ENCODE results near the gene BNIP3.
A peak's percentile ranks its signal among the peaks of the same experiment; 100 is the strongest.

BNIP3 gene

GRCh38 chr10:131983780-131984179 lies 2.1 kb upstream of the BNIP3 start:
- peaks cover 0 to 12% (median 0%) of the 10 kb centered on the region in 11 experiments; a peak in 5 of 22 replicates for H3K36me3 ChIP-seq
- H3K27me3 ChIP-seq, result no peaks in the 10 kb centered on the region
- H3K9me3 ChIP-seq (replicated peaks in 1 of 11), result peaks cover 8 to 32% (median 24%) of the 10 kb centered on the region in 11 experiments; a peak in 21 of 22 replicates
- no peak overlapping the region for H3K9ac ChIP-seq
- no peak overlapping the region for H3K27ac ChIP-seq
- H3K4me1 ChIP-seq, result peaks cover 22 to 36% (median 32%) of the 10 kb centered on the region in 10 experiments
- TF ChIP-seq Cebpa-rat (IDR thresholded peaks at IDR 0.05), result no peak
- peaks cover 17 to 29% (median 22%) of the 10 kb centered on the region in 11 experiments; a peak in 21 of 22 replicates for H4K20me1 ChIP-seq
- H3K4me2 ChIP-seq, result peak overlapping the region in 4 of 11 experiments; percentile 87 to 95 (median 92); a peak in 7 of 22 replicates
- H3K4me3 ChIP-seq, result no peak overlapping the region

GRCh38 chr10:131982796-131983195 lies 1.1 kb upstream of the BNIP3 start:
- Histone ChIP-seq H4K20me1 (peaks cover 27 to 39% (median 32%) of the 10 kb centered on the region in 11 experiments; a peak in 21 of 22 replicates), H3K4me1 (peaks cover 32 to 46% (median 42%) of the 10 kb centered on the region in 10 experiments), H3K4me3 (peak overlapping the region; percentile 82 to 96 (median 90)), H3K4me2 (peak overlapping the region; percentile 83 to 98 (median 93)), H3K27me3 (no peaks in the 10 kb centered on the region), H3K9ac (peak overlapping the region; percentile 82 to 93 (median 86)), H3K27ac (peak overlapping the region in 10 of 11 experiments; percentile 69 to 88 (median 82); a peak in 19 of 22 replicates), H3K36me3 (peaks cover 0 to 16% (median 1%) of the 10 kb centered on the region in 11 experiments; a peak in 12 of 22 replicates), H3K9me3 (replicated peaks in 1 of 11) (peaks cover 8 to 32% (median 24%) of the 10 kb centered on the region in 11 experiments; a peak in 21 of 22 replicates)
- TF ChIP-seq Cebpa-rat (IDR thresholded peaks at IDR 0.05), result no peak

- Histone ChIP-seq H4K20me1 (peaks cover 32 to 44% (median 37%) of the 10 kb centered on the region in 11 experiments; a peak in 21 of 22 replicates), H3K9ac (peak overlapping the region; percentile 82 to 93 (median 86)), H3K4me1 (peaks cover 37 to 51% (median 47%) of the 10 kb centered on the region in 10 experiments), H3K4me3 (peak overlapping the region; percentile 82 to 96 (median 90)), H3K36me3 (peaks cover 0 to 21% (median 6%) of the 10 kb centered on the region in 11 experiments; a peak in 13 of 22 replicates), H3K4me2 (peak overlapping the region; percentile 83 to 98 (median 93)), H3K9me3 (replicated peaks in 1 of 11) (peaks cover 7 to 31% (median 23%) of the 10 kb centered on the region in 11 experiments; a peak in 21 of 22 replicates), H3K27ac (peak overlapping the region; percentile 69 to 88 (median 81)), H3K27me3 (no peaks in the 10 kb centered on the region)
- TF ChIP-seq Cebpa-rat (IDR thresholded peaks at IDR 0.05), result no peak
These were observed 548 bp upstream of the BNIP3 start for GRCh38 chr10:131982185-131982756.

GRCh38 chr10:131980761-131981428 lies 828 bp downstream of the BNIP3 start:
- H3K4me1 ChIP-seq, result peaks cover 51 to 65% (median 61%) of the 10 kb centered on the region in 10 experiments

GRCh38 chr10:131980321-131980720 lies 1.4 kb downstream of the BNIP3 start:
- H3K4me1 ChIP-seq, result peaks cover 57 to 71% (median 66%) of the 10 kb centered on the region in 10 experiments
- peak overlapping the region; percentile 82 to 96 (median 90) for H3K4me3 ChIP-seq
- H3K9ac ChIP-seq, result peak overlapping the region; percentile 82 to 93 (median 86)
- H4K20me1 ChIP-seq, result peaks cover 48 to 63% (median 57%) of the 10 kb centered on the region in 11 experiments
- H3K4me2 ChIP-seq, result peak overlapping the region; percentile 90 to 99 (median 97)
- H3K36me3 ChIP-seq, result peaks cover 0 to 28% (median 7%) of the 10 kb centered on the region in 11 experiments; a peak in 12 of 22 replicates
- H3K27ac ChIP-seq, result peak overlapping the region in 8 of 11 experiments; percentile 67 to 88 (median 79); a peak in 12 of 22 replicates
- no peak for TF ChIP-seq Cebpa-rat (IDR thresholded peaks at IDR 0.05)
- H3K27me3 ChIP-seq, result no peaks in the 10 kb centered on the region
- H3K9me3 ChIP-seq (replicated peaks in 1 of 11), result peaks cover 0 to 12% (median 3%) of the 10 kb centered on the region in 11 experiments; a peak in 10 of 22 replicates

More at GRCh38 chr10:131980761-131981428, 828 bp downstream of the BNIP3 start:
- H3K9ac ChIP-seq, result peak overlapping the region; percentile 82 to 93 (median 86)
- H3K27ac ChIP-seq, result peak overlapping the region; percentile 67 to 88 (median 80)
- peaks cover 43 to 58% (median 51%) of the 10 kb centered on the region in 11 experiments for H4K20me1 ChIP-seq
- H3K9me3 ChIP-seq (replicated peaks in 1 of 11), result peaks cover 0 to 17% (median 9%) of the 10 kb centered on the region in 11 experiments; a peak in 16 of 22 replicates
- H3K36me3 ChIP-seq, result peaks cover 0 to 23% (median 7%) of the 10 kb centered on the region in 11 experiments; a peak in 13 of 22 replicates
- H3K4me3 ChIP-seq, result peak overlapping the region; percentile 82 to 96 (median 90)
- no peaks in the 10 kb centered on the region for H3K27me3 ChIP-seq
- TF ChIP-seq Cebpa-rat (IDR thresholded peaks at IDR 0.05), result no peak
- peak overlapping the region; percentile 90 to 99 (median 97) for H3K4me2 ChIP-seq

GRCh38 chr10:131979821-131980270 lies 1.9 kb downstream of the BNIP3 start:
- Histone ChIP-seq H3K4me1 (peaks cover 62 to 76% (median 71%) of the 10 kb centered on the region in 10 experiments), H3K36me3 (peaks cover 0 to 28% (median 7%) of the 10 kb centered on the region in 11 experiments; a peak in 12 of 22 replicates), H3K4me3 (peak overlapping the region; percentile 82 to 96 (median 90)), H3K9me3 (replicated peaks in 1 of 11) (peaks cover 0 to 7% (median 0%) of the 10 kb centered on the region in 11 experiments; a peak in 4 of 22 replicates), H3K27me3 (no peaks in the 10 kb centered on the region), H3K9ac (peak overlapping the region; percentile 34 to 93 (median 86); a peak in 17 of 22 replicates), H4K20me1 (peaks cover 53 to 68% (median 61%) of the 10 kb centered on the region in 11 experiments), H3K27ac (peak overlapping the region in 9 of 11 experiments; percentile 4 to 88 (median 67); a peak in 13 of 22 replicates), H3K4me2 (peak overlapping the region; percentile 90 to 99 (median 97))
- no peak for TF ChIP-seq Cebpa-rat (IDR thresholded peaks at IDR 0.05)

GRCh38 chr10:131979336-131979735 lies 2.4 kb downstream of the BNIP3 start:
- Histone ChIP-seq H3K9ac (peak overlapping the region; percentile 34 to 93 (median 86); a peak in 17 of 22 replicates), H3K4me3 (peak overlapping the region in 8 of 10 experiments; percentile 82 to 96 (median 86); a peak in 12 of 20 replicates), H3K9me3 (replicated peaks in 1 of 11) (peaks cover 0 to 2% (median 0%) of the 10 kb centered on the region in 11 experiments; a peak in 2 of 22 replicates), H3K4me1 (peaks cover 67 to 81% (median 76%) of the 10 kb centered on the region in 10 experiments), H3K27me3 (no peaks in the 10 kb centered on the region), H4K20me1 (peaks cover 58 to 73% (median 66%) of the 10 kb centered on the region in 11 experiments), H3K27ac (peak overlapping the region in 8 of 11 experiments; percentile 4 to 88 (median 71); a peak in 12 of 22 replicates), H3K4me2 (peak overlapping the region; percentile 90 to 99 (median 97)), H3K36me3 (peaks cover 0 to 33% (median 7%) of the 10 kb centered on the region in 11 experiments; a peak in 12 of 22 replicates)
- TF ChIP-seq Cebpa-rat (IDR thresholded peaks at IDR 0.05), result no peak

GRCh38 chr10:131978851-131979250 lies 2.9 kb downstream of the BNIP3 start:
- Histone ChIP-seq H3K9ac (peak overlapping the region in 9 of 11 experiments; percentile 0 to 91 (median 86); a peak in 13 of 22 replicates), H3K27ac (peak overlapping the region in 4 of 11 experiments; percentile 67 to 82 (median 78); a peak in 6 of 22 replicates), H3K9me3 (replicated peaks in 1 of 11) (no peaks in the 10 kb centered on the region; a peak in 1 of 22 replicates), H3K36me3 (peaks cover 0 to 34% (median 8%) of the 10 kb centered on the region in 11 experiments; a peak in 12 of 22 replicates), H3K4me2 (peak overlapping the region; percentile 90 to 99 (median 97)), H3K4me3 (peak overlapping the region in 6 of 10 experiments; percentile 37 to 95 (median 84); a peak in 11 of 20 replicates), H4K20me1 (peaks cover 63 to 78% (median 71%) of the 10 kb centered on the region in 11 experiments), H3K27me3 (no peaks in the 10 kb centered on the region), H3K4me1 (peaks cover 72 to 86% (median 79%) of the 10 kb centered on the region in 10 experiments)
- no peak for TF ChIP-seq Cebpa-rat (IDR thresholded peaks at IDR 0.05)
